Measurements from ENCODE around the gene PRG2.
"Not testable (repeated sequence)": the region's sequence is repeated elsewhere in the genome, so short reads cannot be mapped to it uniquely, and the experiment has no call there.

The PRG2 gene

GRCh38 chr11:57344826-57345225 is 45.6 kb downstream of the PRG2 start:
- DNase-seq: no peak

DNA sequence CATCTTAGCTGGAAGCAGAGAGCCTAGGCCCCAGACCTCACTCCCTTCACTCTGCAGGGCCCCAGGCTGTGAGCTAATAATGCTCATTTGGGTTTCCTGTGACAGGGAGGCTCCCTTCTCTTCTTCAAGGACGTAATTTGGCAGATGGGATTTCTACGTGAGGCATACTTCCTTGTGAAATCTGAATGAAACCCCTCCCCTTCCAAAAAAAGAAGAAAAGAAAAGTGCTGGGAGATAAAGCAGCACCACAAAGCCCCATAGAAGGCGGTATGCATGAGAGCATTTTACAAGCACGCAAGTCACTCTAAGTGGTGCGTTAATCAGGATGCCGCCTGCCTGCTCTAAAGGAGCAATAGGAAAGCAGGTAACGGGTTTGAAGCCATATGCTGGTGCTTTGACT is 46.6 kb downstream of the PRG2 start:
- no peak for DNase-seq

DNA sequence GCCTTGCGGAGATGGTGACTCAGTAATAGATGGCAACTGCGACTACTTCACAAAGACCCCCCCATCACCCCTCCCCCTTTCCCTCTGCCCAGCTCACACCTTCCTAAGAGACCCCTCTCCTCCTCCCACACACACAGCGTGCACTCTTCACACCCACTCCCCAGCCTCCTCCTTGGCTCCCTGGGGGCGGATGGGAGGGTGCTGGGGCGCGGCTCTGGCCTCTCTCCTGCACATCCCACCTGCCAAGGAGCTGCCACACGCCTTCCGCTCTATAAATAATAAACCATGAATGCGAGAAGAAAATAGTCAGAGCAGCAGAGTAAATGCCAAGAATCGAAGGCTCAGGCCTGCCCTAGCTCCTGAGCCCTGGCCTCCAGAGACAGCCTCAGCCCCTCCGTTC is 47.7 kb downstream of the PRG2 start:
- DNase-seq: no peak

DNA sequence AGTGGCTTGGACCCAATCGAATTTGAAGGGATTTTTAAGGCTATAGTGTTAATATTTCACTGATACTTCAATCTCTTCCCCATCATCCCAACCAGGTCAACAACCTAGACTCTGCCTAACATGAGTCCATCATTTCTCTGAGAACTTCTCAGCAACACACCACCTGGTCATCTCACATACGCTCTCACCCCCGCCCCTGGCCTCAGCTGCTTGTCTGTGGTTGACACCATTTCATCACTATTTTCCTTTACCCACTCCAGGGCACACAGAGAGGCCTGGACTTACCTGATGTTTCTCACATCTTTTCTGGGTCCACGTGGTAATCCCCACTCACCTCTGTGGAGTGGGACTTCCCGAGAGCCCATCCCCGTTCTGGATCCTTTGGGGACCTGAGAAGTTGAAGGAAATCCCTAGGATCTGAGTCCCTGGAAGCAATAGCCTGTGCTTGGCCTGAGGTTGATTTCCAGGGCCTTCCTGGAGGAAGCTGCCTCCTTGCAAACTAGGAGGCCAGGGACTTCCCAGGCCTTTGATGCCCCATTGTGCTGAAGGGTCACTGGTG is 49.1 kb downstream of the PRG2 start:
- no peak for DNase-seq

GRCh38 chr11:57340039-57340615 is 50.3 kb downstream of the PRG2 start:
- DNase-seq: no peak

DNA sequence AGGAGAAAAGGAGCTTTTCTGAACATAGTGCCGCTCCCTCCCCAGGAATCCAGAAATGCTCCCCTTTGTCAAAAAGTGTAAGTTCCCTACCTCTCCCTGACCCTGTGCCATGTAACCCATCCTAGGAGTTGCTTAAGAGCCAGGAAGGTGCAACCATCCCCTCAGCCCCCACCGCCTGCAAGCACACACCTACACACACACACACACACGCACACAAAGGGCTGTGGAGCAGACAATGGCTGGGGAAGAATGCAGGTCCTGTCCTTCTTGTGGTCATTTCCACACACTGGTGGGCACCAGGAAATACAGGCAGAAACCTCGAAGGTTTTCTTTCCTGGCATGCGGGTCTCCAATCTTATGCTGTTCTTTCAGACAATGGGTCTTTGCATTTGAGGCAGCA is 51.1 kb downstream of the PRG2 start:
- no peak for DNase-seq

- DNase-seq: no peak
These were observed 52.3 kb downstream of the PRG2 start, which contains the start of gene P2RX3 for GRCh38 chr11:57338142-57338541. TSS of gene P2RX3 (plus strand) at chr11:57338352. CDS start at chr11:57338551, 199 bp downstream.

DNA sequence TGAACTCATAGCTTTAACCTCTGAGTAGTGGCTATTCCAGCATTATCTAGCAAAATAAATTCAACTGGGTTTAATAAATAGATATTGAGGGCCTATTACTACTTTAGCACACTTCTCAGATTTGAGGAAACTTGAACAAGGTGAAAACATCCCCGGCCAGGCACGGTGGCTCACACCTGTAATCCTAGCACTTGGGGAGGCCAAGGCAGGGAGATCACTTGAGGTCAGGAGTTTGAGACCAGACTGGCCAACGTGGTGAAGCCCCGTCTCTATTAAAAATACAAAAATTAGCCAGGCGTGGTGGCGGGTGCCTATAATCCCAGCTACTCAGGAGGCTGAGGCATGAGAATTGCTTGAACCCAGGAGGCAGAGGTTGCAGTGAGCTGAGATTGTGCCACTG is 53.6 kb downstream of the PRG2 start:
- DNase-seq: not testable (repeated sequence)
